GM12864 (cell line): Measurements from ENCODE around the gene HTT.

Experiments
- DNase-seq: peaks from one replicate; pipeline ENCODE4 v3.0.0-alpha.2; 2011; ENCODE audit warnings: low read depth
- H3K4me3 ChIP-seq: 2 replicates; pipeline ENCODE4 v1.5.1; 2011; ENCODE audit warnings: mild to moderate bottlenecking, low read depth, low read length, control low read depth
- CTCF ChIP-seq: IDR thresholded peaks from 2 replicates; pipeline ENCODE4 v1.5.1; 2011; ENCODE audit warnings: low read depth, mild to moderate bottlenecking, moderate library complexity, low read length, control low read depth, inconsistent platforms; ENCODE audit errors: missing control alignments

The HTT gene

GRCh38 chr4:3065551-3065950 lies 8.9 kb upstream of the HTT start:
- H3K4me3 ChIP-seq: no peak overlapping the region
- DNase-seq: no peak
- no peak for TF ChIP-seq CTCF

GRCh38 chr4:3066836-3067400 lies 7.6 kb upstream of the HTT start:
- H3K4me3 ChIP-seq: no peak overlapping the region
- DNase-seq: no peak
- TF ChIP-seq CTCF: no peak

GRCh38 chr4:3067473-3068001 lies 6.9 kb upstream of the HTT start:
- DNase-seq: no peak
- H3K4me3 ChIP-seq: no peak overlapping the region
- TF ChIP-seq CTCF: no peak

GRCh38 chr4:3069661-3070199 lies 4.8 kb upstream of the HTT start:
- TF ChIP-seq CTCF: no peak
- DNase-seq: no peak
- H3K4me3 ChIP-seq: no peak overlapping the region

GRCh38 chr4:3070709-3071500 lies 3.6 kb upstream of the HTT start:
- no peak for DNase-seq
- H3K4me3 ChIP-seq: no peak overlapping the region
- no peak for TF ChIP-seq CTCF

- no peak for DNase-seq
- no peak overlapping the region for H3K4me3 ChIP-seq
- TF ChIP-seq CTCF: no peak
These were observed 2.7 kb upstream of the HTT start for GRCh38 chr4:3071811-3072210.
